Measurements from ENCODE around the gene WFDC12.

WFDC12 gene

GRCh38 chr20:45091366-45091765, 32.9 kb downstream of the WFDC12 start:
- no peak for DNase-seq (ENCODE audit: low read depth in 2 of 2)

- DNase-seq (ENCODE audit: low read depth in 2 of 2) = no peak
These were observed 33.8 kb downstream of the WFDC12 start for GRCh38 chr20:45090481-45090880.

GRCh38 chr20:45088247-45088646, 36.0 kb downstream of the WFDC12 start:
- no peak for DNase-seq (ENCODE audit: low read depth in 2 of 2)

- DNase-seq (ENCODE audit: low read depth in 2 of 2) = no peak
These were observed 36.5 kb downstream of the WFDC12 start for GRCh38 chr20:45087814-45088213.

GRCh38 chr20:45087097-45087790, 37.0 kb downstream of the WFDC12 start:
- DNase-seq (ENCODE audit: low read depth in 2 of 2) = no peak

- no peak for DNase-seq (ENCODE audit: low read depth in 2 of 2)
These were observed 38.4 kb downstream of the WFDC12 start for GRCh38 chr20:45085867-45086266.

GRCh38 chr20:45085289-45085688, 39.0 kb downstream of the WFDC12 start:
- DNase-seq (ENCODE audit: low read depth in 2 of 2) = no peak

- DNase-seq (ENCODE audit: low read depth in 2 of 2) = no peak
These were observed 41.1 kb downstream of the WFDC12 start for GRCh38 chr20:45083127-45083526.

GRCh38 chr20:45082468-45082867, 41.8 kb downstream of the WFDC12 start:
- no peak for DNase-seq (ENCODE audit: low read depth in 2 of 2)

- DNase-seq (ENCODE audit: low read depth in 2 of 2) = no peak
These were observed 43.2 kb downstream of the WFDC12 start for GRCh38 chr20:45080867-45081624.

- no peak for DNase-seq (ENCODE audit: low read depth in 2 of 2)
These were observed 46.7 kb downstream of the WFDC12 start for GRCh38 chr20:45077559-45077958.

Data from stimulated activated CD8-positive, alpha-beta memory T cell treated with anti-CD3 and anti-CD28 coated beads, Interleukin-7, amount 100 ng/mL, for 4 hours (primary cell).